Stomach (tissue), 9 donors: ENCODE measurements around the gene IQSEC1. TPM values are rescaled to one million over a fixed set of nuclear protein-coding genes. Genes with fewer than 3 reads are reported as not detected.
"Not testable (repeated sequence)": the region's sequence is repeated elsewhere in the genome, so short reads cannot be mapped to it uniquely, and the experiment has no call there.

Source experiments
- DNase-seq, 2 donors: peaks; one replicate each; pipeline versions ENCODE4 v3.0.0 to v3.0.0-alpha.2; 2013 to 2019
- H3K27ac ChIP-seq, 5 donors: fragments of 200-600 bp in 4 of 5; sonication (generic) in 4 of 5; one replicate each; pipeline ENCODE4 v1.5.1; 2013 to 2019; ENCODE audit warnings: mild to moderate bottlenecking in 1 of 5, moderate library complexity in 1 of 5
- H3K27me3 ChIP-seq, 3 donors: fragments of 200-600 bp; sonication (generic); one replicate each; pipeline ENCODE4 v1.5.1; 2017 to 2019; ENCODE audit warnings: mixed run types in 1 of 3
- H3K36me3 ChIP-seq, 4 donors: fragments of 200-600 bp; sonication (generic); 1 replicate in 3 of 4; 2 replicates in 1 of 4; pipeline ENCODE4 v1.5.1; 2016 to 2019
- H3K4me1 ChIP-seq, 4 donors: fragments of 200-600 bp; sonication (generic); one replicate each; pipeline ENCODE4 v1.5.1; 2016 to 2019
- H3K4me3 ChIP-seq, 4 donors: fragments of 200-600 bp; sonication (generic) in 3 of 4; one replicate each; pipeline ENCODE4 v1.5.1; 2016 to 2019; ENCODE audit warnings: mild to moderate bottlenecking in 1 of 4
- H3K9me3 ChIP-seq, 4 donors: fragments of 200-600 bp; sonication (generic); one replicate each; pipeline ENCODE4 v1.5.1; 2016 to 2019
- CTCF ChIP-seq, 7 experiments: fragments of 450-650 bp in 4 of 7; fragments of 200-600 bp in 3 of 7; sonication (generic) in 3 of 7; IDR thresholded peaks; one replicate each; pipeline ENCODE4 v1.5.1; 2016 to 2019; ENCODE audit warnings: antibody characterized with exemption in 7 of 7, control low read depth in 2 of 7, mild to moderate bottlenecking in 1 of 7
- EP300 ChIP-seq: sonication (generic); formaldehyde crosslinking; IDR thresholded peaks from one replicate; pipeline ENCODE4 v1.6.1; 2017; ENCODE audit warnings: antibody characterized with exemption
- POLR2A ChIP-seq, 4 donors: fragments of 450-650 bp; IDR thresholded peaks; one replicate each; pipeline ENCODE4 v1.6.1; 2016; ENCODE audit warnings: antibody characterized with exemption in 4 of 4, control low read depth in 2 of 4, mild to moderate bottlenecking in 1 of 4, moderate library complexity in 1 of 4
- POLR2AphosphoS5 ChIP-seq, 3 donors: sonication (generic); formaldehyde crosslinking; IDR thresholded peaks; one replicate each; pipeline ENCODE4 v1.6.1; 2016; ENCODE audit warnings: antibody characterized with exemption in 3 of 3
- WGBS, 5 donors: extraction: QIAGEN DNeasy Blood & Tissue Kit in 3 of 5; methylation state at CpG; one replicate each; pipeline versions ENCODE4 v1.1.5 to v1.1.7; 2013 to 2018; 5-methylcytosine and 5-hydroxymethylcytosine counted together
- intact Hi-C: fragments of 100-400 bp; cut with DNase I; formaldehyde crosslinking; loops from one replicate; pipeline ENCODE4 v1.15.1; 2023; ENCODE audit warnings: low total_unique reads
- polyA plus RNA-seq, 3 donors: library from polyadenylated mRNA; stranded (reverse); fragments of 200-250 nt; gene quantifications; one replicate each; pipeline ENCODE4 v1.2.3, GENCODE V29; 2013
- total RNA-seq, 5 donors: library from RNA; depleted of rRNA; stranded (reverse); fragments of >200 nt; gene quantifications; one replicate each; pipeline versions ENCODE4 v1.1.0 to v1.2.3, GENCODE V29; 2014 to 2016
- donor health status: healthy with polysubstance abuse.
- donor health status: Bipolar disorder and iron deficiency.
- donor health status: healthy.

IQSEC1 gene
- total and polyA plus RNA-seq, 8 donors = 6.7 to 46.9 (median 20.8) TPM

- intact Hi-C loops = no loop called here
- peaks cover 0 to 27% (median 0%) of the 10 kb centered on the region in 3 donors for H3K27me3 ChIP-seq
- no peak for TF ChIP-seq POLR2AphosphoS5 (IDR thresholded peaks at IDR 0.05)
- TF ChIP-seq EP300 = no peak
- no peak for TF ChIP-seq CTCF (IDR thresholded peaks at IDR 0.05)
- H3K9me3 ChIP-seq = no peaks in the 10 kb centered on the region
- WGBS, 5 donors = 76 to 83% (median 78%) methylated on average over 4 of the region's 4 CpGs
- no peak for DNase-seq
- H3K4me1 ChIP-seq = no peaks in the 10 kb centered on the region
- no peak overlapping the region for H3K27ac ChIP-seq
- no peak overlapping the region for H3K4me3 ChIP-seq
- H3K36me3 ChIP-seq = no peaks in the 10 kb centered on the region
Observed at GRCh38 chr3:12885583-12885930, 187.7 kb downstream of the IQSEC1 start.

- Histone ChIP-seq H3K9me3 (no peaks in the 10 kb centered on the region), H3K4me3 (no peak overlapping the region), H3K4me1 (no peaks in the 10 kb centered on the region), H3K27ac (peak overlapping the region in 1 of 5 donors; percentile 71), H3K27me3 (peaks cover 0 to 21% (median 0%) of the 10 kb centered on the region in 3 donors), H3K36me3 (no peaks in the 10 kb centered on the region)
- intact Hi-C loops = no loop called here
- 85 to 92% (median 90%) methylated on average over 20 of the region's 20 CpGs for WGBS, 5 donors
- no peak for DNase-seq
- no peak for TF ChIP-seq POLR2A (IDR thresholded peaks at IDR 0.05)
- TF ChIP-seq POLR2AphosphoS5 (IDR thresholded peaks at IDR 0.05) = no peak
- TF ChIP-seq CTCF (IDR thresholded peaks at IDR 0.05) = no peak
- no peak for TF ChIP-seq EP300
Observed at GRCh38 chr3:12884790-12885582, 188.2 kb downstream of the IQSEC1 start.

- WGBS, 5 donors = 58 to 80% (median 79%) methylated on average over 14 to 15 of the region's 15 CpGs
- Histone ChIP-seq H3K4me3 (no peak overlapping the region), H3K27ac (peak overlapping the region in 2 of 5 donors; percentile 27 to 71), H3K4me1 (no peaks in the 10 kb centered on the region), H3K36me3 (no peaks in the 10 kb centered on the region), H3K9me3 (no peaks in the 10 kb centered on the region), H3K27me3 (peaks cover 0 to 21% (median 0%) of the 10 kb centered on the region in 3 donors)
- intact Hi-C loops = no loop called here
- DNase-seq = peak in 1 of 2 donors; percentile 62
- no peak for TF ChIP-seq POLR2AphosphoS5 (IDR thresholded peaks at IDR 0.05)
- TF ChIP-seq EP300 = no peak
Observed at GRCh38 chr3:12884186-12884680, 189.0 kb downstream of the IQSEC1 start.

GRCh38 chr3:12882336-12883310 lies 190.6 kb downstream of the IQSEC1 start:
- 92 to 96% (median 95%) methylated on average over 45 to 62 of the region's 62 CpGs for WGBS, 5 donors
- peaks cover 0 to 17% (median 0%) of the 10 kb centered on the region in 3 donors for H3K27me3 ChIP-seq
- no peak for TF ChIP-seq POLR2A (IDR thresholded peaks at IDR 0.05)
- TF ChIP-seq POLR2AphosphoS5 (IDR thresholded peaks at IDR 0.05) = no peak
- no peak for TF ChIP-seq CTCF (IDR thresholded peaks at IDR 0.05)
- TF ChIP-seq EP300 = no peak
- no peaks in the 10 kb centered on the region for H3K4me1 ChIP-seq
- no peaks in the 10 kb centered on the region for H3K9me3 ChIP-seq
- H3K27ac ChIP-seq = no peak overlapping the region
- H3K4me3 ChIP-seq = no peak overlapping the region
- intact Hi-C loops = no loop called here
- DNase-seq = no peak
- H3K36me3 ChIP-seq = no peaks in the 10 kb centered on the region

- intact Hi-C loops, H3K36me3 ChIP-seq, H3K9me3 ChIP-seq, H3K4me3 ChIP-seq, DNase-seq, H3K27ac ChIP-seq, H3K4me1 ChIP-seq: not testable (repeated sequence)
- 90 to 95% (median 94%) methylated on average over 12 of the region's 12 CpGs for WGBS, 5 donors
- peaks cover 0 to 16% (median 0%) of the 10 kb centered on the region in 3 donors for H3K27me3 ChIP-seq
Observed at GRCh38 chr3:12881858-12882257, 191.4 kb downstream of the IQSEC1 start.
